Measurements from ENCODE around the gene PDZRN4. TPM values are rescaled to one million over a fixed set of nuclear protein-coding genes. Genes with fewer than 3 reads are reported as not detected.

PDZRN4 gene
- total and polyA plus RNA-seq, 2 experiments from 2014 or later, result 0.90 TPM; not detected in 1

DNA sequence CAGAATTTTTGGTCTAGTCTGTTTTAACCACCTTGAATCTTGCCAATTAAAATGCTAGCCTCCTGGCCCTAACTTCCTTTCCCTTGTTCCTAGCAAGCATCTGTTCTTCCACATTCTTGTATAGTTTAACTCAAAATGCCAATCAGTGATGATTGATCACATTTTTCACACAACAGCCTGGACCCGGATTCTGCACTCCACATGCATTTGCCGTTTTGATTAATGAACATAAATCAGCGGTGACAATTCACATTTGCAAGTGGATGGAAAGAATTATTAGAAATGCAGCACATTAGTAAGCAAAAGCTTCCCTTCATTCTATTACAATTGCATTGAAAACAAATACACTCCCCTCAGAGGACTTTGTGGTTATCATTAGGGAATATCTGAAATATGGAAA is 83.4 kb downstream of the PDZRN4 start:
- H3K36me3 Mint-ChIP-seq (ENCODE audit: low read depth), result no peaks in the 10 kb centered on the region
- Histone ChIP-seq H3K9me2 (ENCODE audit: insufficient read depth) (no peaks in the 10 kb centered on the region), H4K20me1 (replicated peaks; ENCODE audit: insufficient read depth) (no peaks in the 10 kb centered on the region), H3K4me2 (no peak overlapping the region), H3K4me1 (ENCODE audit: insufficient read depth) (no peaks in the 10 kb centered on the region), H3K27ac (ENCODE audit: low read depth) (no peak overlapping the region), H3K79me2 (replicated peaks; ENCODE audit: insufficient read depth) (no peaks in the 10 kb centered on the region), H2AFZ (no peak overlapping the region), H3K4me3 (no peak overlapping the region), H3K36me3 (ENCODE audit: insufficient read depth) (no peaks in the 10 kb centered on the region), H3F3A (replicated peaks; ENCODE audit: low read depth) (no peaks in the 10 kb centered on the region), H3K27me3 (ENCODE audit: insufficient read depth) (no peaks in the 10 kb centered on the region)
- TF ChIP-seq EZH2 (IDR thresholded peaks at IDR 0.05; ENCODE audit: low read depth, unreplicated experiment) (no peak), JUNB (IDR thresholded peaks at IDR 0.05; ENCODE audit: unreplicated experiment) (no peak), STAT1 (IDR thresholded peaks at IDR 0.05; ENCODE audit: unreplicated experiment) (no peak), NANOG (IDR thresholded peaks at IDR 0.05; ENCODE audit: borderline replicate concordance) (no peak), ZNF114 (CRISPR knock-in tag; IDR thresholded peaks at IDR 0.05) (no peak), EZH2phosphoT487 (IDR thresholded peaks at IDR 0.05; ENCODE audit: unreplicated experiment) (no peak), ZNF331 (CRISPR knock-in tag; IDR thresholded peaks at IDR 0.05; ENCODE audit: low read depth) (no peak), CREB1 (CRISPR knock-in tag; IDR thresholded peaks at IDR 0.05; ENCODE audit: low read depth) (no peak), POLR2AphosphoS5 (IDR thresholded peaks at IDR 0.05; ENCODE audit: low read depth) (no peak)
- TF ChIP-seq, protein P1, sequence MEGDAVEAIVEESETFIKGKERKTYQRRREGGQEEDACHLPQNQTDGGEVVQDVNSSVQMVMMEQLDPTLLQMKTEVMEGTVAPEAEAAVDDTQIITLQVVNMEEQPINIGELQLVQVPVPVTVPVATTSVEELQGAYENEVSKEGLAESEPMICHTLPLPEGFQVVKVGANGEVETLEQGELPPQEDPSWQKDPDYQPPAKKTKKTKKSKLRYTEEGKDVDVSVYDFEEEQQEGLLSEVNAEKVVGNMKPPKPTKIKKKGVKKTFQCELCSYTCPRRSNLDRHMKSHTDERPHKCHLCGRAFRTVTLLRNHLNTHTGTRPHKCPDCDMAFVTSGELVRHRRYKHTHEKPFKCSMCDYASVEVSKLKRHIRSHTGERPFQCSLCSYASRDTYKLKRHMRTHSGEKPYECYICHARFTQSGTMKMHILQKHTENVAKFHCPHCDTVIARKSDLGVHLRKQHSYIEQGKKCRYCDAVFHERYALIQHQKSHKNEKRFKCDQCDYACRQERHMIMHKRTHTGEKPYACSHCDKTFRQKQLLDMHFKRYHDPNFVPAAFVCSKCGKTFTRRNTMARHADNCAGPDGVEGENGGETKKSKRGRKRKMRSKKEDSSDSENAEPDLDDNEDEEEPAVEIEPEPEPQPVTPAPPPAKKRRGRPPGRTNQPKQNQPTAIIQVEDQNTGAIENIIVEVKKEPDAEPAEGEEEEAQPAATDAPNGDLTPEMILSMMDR (conservative IDR thresholded peaks at IDR 0.05; ENCODE audit: low read depth in 2 of 2), result no peak
- TF ChIP-seq, protein P2, sequence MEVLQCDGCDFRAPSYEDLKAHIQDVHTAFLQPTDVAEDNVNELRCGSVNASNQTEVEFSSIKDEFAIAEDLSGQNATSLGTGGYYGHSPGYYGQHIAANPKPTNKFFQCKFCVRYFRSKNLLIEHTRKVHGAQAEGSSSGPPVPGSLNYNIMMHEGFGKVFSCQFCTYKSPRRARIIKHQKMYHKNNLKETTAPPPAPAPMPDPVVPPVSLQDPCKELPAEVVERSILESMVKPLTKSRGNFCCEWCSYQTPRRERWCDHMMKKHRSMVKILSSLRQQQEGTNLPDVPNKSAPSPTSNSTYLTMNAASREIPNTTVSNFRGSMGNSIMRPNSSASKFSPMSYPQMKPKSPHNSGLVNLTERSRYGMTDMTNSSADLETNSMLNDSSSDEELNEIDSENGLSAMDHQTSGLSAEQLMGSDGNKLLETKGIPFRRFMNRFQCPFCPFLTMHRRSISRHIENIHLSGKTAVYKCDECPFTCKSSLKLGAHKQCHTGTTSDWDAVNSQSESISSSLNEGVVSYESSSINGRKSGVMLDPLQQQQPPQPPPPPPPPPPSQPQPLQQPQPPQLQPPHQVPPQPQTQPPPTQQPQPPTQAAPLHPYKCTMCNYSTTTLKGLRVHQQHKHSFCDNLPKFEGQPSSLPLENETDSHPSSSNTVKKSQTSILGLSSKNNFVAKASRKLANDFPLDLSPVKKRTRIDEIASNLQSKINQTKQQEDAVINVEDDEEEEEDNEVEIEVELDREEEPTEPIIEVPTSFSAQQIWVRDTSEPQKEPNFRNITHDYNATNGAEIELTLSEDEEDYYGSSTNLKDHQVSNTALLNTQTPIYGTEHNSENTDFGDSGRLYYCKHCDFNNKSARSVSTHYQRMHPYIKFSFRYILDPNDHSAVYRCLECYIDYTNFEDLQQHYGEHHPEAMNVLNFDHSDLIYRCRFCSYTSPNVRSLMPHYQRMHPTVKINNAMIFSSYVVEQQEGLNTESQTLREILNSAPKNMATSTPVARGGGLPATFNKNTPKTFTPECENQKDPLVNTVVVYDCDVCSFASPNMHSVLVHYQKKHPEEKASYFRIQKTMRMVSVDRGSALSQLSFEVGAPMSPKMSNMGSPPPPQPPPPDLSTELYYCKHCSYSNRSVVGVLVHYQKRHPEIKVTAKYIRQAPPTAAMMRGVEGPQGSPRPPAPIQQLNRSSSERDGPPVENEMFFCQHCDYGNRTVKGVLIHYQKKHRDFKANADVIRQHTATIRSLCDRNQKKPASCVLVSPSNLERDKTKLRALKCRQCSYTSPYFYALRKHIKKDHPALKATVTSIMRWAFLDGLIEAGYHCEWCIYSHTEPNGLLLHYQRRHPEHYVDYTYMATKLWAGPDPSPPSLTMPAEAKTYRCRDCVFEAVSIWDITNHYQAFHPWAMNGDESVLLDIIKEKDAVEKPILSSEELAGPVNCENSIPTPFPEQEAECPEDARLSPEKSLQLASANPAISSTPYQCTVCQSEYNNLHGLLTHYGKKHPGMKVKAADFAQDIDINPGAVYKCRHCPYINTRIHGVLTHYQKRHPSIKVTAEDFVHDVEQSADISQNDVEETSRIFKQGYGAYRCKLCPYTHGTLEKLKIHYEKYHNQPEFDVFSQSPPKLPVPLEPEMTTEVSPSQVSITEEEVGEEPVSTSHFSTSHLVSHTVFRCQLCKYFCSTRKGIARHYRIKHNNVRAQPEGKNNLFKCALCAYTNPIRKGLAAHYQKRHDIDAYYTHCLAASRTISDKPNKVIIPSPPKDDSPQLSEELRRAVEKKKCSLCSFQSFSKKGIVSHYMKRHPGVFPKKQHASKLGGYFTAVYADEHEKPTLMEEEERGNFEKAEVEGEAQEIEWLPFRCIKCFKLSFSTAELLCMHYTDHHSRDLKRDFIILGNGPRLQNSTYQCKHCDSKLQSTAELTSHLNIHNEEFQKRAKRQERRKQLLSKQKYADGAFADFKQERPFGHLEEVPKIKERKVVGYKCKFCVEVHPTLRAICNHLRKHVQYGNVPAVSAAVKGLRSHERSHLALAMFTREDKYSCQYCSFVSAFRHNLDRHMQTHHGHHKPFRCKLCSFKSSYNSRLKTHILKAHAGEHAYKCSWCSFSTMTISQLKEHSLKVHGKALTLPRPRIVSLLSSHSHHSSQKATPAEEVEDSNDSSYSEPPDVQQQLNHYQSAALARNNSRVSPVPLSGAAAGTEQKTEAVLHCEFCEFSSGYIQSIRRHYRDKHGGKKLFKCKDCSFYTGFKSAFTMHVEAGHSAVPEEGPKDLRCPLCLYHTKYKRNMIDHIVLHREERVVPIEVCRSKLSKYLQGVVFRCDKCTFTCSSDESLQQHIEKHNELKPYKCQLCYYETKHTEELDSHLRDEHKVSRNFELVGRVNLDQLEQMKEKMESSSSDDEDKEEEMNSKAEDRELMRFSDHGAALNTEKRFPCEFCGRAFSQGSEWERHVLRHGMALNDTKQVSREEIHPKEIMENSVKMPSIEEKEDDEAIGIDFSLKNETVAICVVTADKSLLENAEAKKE (CRISPR knock-in tag; IDR thresholded peaks at IDR 0.05), result no peak
- TF ChIP-seq, protein P3, sequence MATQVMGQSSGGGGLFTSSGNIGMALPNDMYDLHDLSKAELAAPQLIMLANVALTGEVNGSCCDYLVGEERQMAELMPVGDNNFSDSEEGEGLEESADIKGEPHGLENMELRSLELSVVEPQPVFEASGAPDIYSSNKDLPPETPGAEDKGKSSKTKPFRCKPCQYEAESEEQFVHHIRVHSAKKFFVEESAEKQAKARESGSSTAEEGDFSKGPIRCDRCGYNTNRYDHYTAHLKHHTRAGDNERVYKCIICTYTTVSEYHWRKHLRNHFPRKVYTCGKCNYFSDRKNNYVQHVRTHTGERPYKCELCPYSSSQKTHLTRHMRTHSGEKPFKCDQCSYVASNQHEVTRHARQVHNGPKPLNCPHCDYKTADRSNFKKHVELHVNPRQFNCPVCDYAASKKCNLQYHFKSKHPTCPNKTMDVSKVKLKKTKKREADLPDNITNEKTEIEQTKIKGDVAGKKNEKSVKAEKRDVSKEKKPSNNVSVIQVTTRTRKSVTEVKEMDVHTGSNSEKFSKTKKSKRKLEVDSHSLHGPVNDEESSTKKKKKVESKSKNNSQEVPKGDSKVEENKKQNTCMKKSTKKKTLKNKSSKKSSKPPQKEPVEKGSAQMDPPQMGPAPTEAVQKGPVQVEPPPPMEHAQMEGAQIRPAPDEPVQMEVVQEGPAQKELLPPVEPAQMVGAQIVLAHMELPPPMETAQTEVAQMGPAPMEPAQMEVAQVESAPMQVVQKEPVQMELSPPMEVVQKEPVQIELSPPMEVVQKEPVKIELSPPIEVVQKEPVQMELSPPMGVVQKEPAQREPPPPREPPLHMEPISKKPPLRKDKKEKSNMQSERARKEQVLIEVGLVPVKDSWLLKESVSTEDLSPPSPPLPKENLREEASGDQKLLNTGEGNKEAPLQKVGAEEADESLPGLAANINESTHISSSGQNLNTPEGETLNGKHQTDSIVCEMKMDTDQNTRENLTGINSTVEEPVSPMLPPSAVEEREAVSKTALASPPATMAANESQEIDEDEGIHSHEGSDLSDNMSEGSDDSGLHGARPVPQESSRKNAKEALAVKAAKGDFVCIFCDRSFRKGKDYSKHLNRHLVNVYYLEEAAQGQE (IDR thresholded peaks at IDR 0.05; ENCODE audit: unreplicated experiment), result no peak
- TF ChIP-seq, protein P4, sequence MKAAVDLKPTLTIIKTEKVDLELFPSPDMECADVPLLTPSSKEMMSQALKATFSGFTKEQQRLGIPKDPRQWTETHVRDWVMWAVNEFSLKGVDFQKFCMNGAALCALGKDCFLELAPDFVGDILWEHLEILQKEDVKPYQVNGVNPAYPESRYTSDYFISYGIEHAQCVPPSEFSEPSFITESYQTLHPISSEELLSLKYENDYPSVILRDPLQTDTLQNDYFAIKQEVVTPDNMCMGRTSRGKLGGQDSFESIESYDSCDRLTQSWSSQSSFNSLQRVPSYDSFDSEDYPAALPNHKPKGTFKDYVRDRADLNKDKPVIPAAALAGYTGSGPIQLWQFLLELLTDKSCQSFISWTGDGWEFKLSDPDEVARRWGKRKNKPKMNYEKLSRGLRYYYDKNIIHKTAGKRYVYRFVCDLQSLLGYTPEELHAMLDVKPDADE (IDR thresholded peaks at IDR 0.05), result no peak
- no peaks in the 10 kb centered on the region for H3K27me3 Mint-ChIP-seq (ENCODE audit: insufficient read depth, low read depth, poor library complexity)
- H3K4me1 Mint-ChIP-seq, result no peaks in the 10 kb centered on the region
- no peak for DNase-seq (ENCODE audit: low spot score)
- ATAC-seq, result no peak
- no peak overlapping the region for H3K27ac Mint-ChIP-seq
- H3K4me3 Mint-ChIP-seq, result no peak overlapping the region
- H3K9me3 Mint-ChIP-seq, result no peaks in the 10 kb centered on the region
